Measurements from ENCODE around the gene ANKRD33B.

DNA sequence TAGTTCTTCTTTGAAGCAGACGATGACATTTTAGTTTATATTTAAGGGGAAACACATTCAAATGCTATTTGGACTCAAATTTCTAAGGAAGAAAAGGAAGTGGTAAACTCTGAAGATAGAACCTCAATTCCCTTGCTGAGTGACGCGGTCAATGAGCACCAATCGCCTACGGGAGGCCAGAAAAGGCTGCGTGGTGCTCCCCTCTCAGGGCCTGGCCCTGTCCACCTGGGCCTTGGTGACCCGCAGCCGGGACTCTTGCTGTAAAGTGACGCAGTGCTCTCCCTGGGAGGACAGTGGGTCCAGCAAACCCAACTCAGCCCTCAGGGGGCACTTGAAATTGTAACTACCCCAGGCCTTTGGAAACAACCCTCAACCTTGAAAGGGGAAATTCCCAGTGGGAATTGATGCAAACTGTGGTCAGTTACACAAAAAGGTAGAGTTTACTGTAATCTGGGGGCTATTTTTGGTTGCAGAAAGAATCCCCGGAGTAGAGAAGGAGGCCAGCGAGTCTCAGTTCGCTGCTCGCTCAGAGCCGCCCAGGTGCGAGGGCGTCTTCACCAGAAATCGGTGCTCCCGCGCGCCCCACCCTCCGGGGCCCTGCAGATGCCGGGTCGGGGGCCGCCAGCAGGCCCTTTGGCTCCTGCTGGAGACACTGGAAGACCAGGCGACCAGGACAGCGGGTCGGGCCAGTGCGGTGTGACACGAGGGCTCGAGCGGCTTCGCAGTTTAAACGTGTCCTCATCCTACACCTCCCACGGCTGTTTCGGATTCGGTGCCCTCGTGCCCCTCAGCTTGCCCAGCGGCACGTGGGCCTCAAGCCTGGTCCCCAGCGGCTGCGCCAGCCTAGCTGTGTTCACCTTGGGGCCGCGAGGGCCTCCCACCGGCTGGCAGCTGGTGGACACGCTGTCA lies 1.4 kb upstream of the ANKRD33B start:
- TF ChIP-seq POLR2AphosphoS5 (IDR thresholded peaks at IDR 0.05) (no peak), POLR2A (IDR thresholded peaks at IDR 0.05) (no peak)

All from upper lobe of left lung (tissue), 4 donors.